Activated naive CD4-positive, alpha-beta T cell treated with anti-CD3 and anti-CD28 coated beads for 36 hours (primary cell): Measurements from ENCODE around the gene ABCC3. TPM values are rescaled to one million over a fixed set of nuclear protein-coding genes. Genes with fewer than 3 reads are reported as not detected.

Source experiments
- CTCF ChIA-PET: fragments of 350-600 bp; sonication (Branson Sonifier 250); formaldehyde crosslinking; loops from one replicate; lab custom pipeline; 2021; ENCODE audit warnings: antibody characterized with exemption; lab: Charles Lee
- DNase-seq: peaks from one replicate; pipeline ENCODE4 v3.0.0-alpha.2; 2020
- H3K27ac Mint-ChIP-seq: one replicate; pipeline ENCODE4 v1.8.0; 2021; ENCODE audit warnings: mild to moderate bottlenecking, mixed read lengths
- H3K27me3 Mint-ChIP-seq: one replicate; pipeline ENCODE4 v1.8.0; 2021; ENCODE audit warnings: low read depth, mixed read lengths
- H3K36me3 Mint-ChIP-seq: one replicate; pipeline ENCODE4 v1.8.0; 2021; ENCODE audit warnings: low read depth, mixed read lengths
- H3K4me1 Mint-ChIP-seq: one replicate; pipeline ENCODE4 v1.8.0; 2021; ENCODE audit warnings: low read depth, mixed read lengths
- H3K4me3 Mint-ChIP-seq: one replicate; pipeline ENCODE4 v1.8.0; 2021; ENCODE audit warnings: mild to moderate bottlenecking, moderate library complexity, mixed read lengths
- H3K9me3 Mint-ChIP-seq: one replicate; pipeline ENCODE4 v1.8.0; 2021; ENCODE audit warnings: mixed read lengths
- intact Hi-C: fragments of 100-400 bp; cut with micrococcal nuclease; formaldehyde crosslinking; loops from one replicate; pipeline ENCODE4 v1.15.1; 2023
- total RNA-seq, 2 experiments: library from RNA; stranded (reverse); gene quantifications; one replicate each; pipeline ENCODE4 v1.2.3, GENCODE V29; 2021

The ABCC3 gene
- total RNA-seq, 2 experiments from 2014 or later, result not detected

DNA sequence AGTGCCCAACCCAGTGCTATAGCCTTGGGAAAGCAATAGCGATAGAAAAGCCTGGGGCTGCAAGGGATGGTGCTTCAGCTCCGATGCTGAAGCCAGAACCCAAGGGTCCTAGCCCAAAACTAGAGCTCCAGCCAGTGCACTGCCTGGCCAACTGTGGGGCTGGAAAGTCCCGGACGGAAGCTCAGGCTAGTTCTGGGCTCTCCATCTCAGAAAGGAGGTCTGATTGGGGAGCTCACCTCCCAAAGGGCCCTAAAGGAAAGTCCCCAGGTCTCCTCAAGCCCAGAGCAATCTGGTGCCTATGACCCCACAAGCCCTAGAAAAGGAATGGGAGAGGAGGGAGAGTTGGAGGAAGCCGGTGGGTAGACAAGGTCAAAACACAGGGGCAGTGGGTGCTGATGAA, 2.0 kb upstream of the ABCC3 start:
- intact Hi-C loops, result no loop called here
- Mint-ChIP-seq H3K4me1 (no peaks in the 10 kb centered on the region), H3K9me3 (no peaks in the 10 kb centered on the region), H3K27ac (no peak overlapping the region), H3K4me3 (no peak overlapping the region), H3K36me3 (no peaks in the 10 kb centered on the region), H3K27me3 (peaks cover 59% of the 10 kb centered on the region)
- CTCF ChIA-PET, result interaction anchor here (0.6 to 1.4 kb wide), 6 partner anchors 58 to 167 kb away, joined by 3 to 5 read pairs (median 4); no protein-coding TSS in a partner anchor
- DNase-seq, result no peak

DNA sequence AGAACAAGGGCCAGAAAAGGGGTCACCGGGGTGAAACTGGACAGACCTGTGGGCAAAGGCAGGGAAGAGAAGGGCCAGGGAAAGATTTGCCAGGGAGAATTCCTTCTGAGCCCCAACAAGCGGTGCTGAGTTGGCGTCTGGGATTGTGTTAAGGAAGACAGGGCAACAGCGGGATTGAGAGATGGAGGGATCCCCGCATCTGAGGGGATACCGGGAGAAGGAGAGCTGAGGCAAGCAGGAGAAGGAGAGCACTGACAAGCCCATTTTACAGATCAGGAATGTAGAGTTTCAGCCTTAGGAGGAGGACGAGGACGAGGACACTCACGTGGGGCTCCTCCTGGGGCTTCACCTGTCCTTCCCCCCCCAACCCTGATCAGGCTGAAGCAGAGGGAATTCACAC, 998 bp upstream of the ABCC3 start:
- Mint-ChIP-seq H3K4me3 (no peak overlapping the region), H3K36me3 (no peaks in the 10 kb centered on the region), H3K27me3 (peaks cover 58% of the 10 kb centered on the region), H3K27ac (no peak overlapping the region), H3K9me3 (no peaks in the 10 kb centered on the region), H3K4me1 (no peaks in the 10 kb centered on the region)
- CTCF ChIA-PET, result interaction anchor here (1.0 to 1.4 kb wide), 2 partner anchors 59 to 83 kb away, joined by 3 to 4 read pairs; no protein-coding TSS in a partner anchor
- DNase-seq, result no peak
- intact Hi-C loops, result no loop called here

DNA sequence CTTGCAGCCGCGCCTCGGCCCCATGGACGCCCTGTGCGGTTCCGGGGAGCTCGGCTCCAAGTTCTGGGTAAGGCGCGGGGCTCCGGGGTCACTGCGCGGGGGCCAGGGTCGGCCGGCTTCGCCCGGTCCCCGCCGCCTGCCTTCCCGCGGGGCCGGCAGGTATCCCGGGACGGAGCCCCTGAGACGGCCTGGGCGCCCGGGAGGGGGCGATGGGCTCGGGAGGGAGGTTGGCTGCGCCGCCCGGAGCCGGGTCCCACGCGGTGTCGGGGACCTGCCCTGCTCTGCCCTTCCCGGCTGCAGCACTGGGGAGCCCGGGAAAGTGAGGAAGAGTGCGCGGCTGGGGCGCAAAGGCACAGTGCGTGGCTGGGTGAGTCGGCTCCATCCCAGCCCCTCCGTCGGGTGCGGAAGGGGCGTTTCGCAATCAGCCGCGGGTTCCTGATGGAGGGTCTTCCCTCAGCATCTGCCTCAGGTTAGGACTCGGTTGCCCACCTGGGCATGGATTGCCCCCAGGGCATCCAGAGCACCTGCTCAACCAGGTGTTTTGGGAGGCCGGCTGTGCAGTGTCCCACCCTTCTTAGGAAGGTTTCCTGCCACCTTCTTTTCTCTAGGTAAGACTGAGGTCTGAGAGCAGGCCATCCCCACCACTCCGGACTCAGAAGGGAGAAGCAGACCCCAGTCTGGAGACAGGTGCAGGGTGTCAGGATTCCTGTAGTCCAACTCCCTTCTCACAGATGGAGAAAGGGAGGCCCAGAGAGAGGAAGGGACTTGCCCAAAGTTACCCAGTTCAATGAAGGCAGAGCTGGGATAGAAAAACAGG, 442 bp downstream of the ABCC3 start:
- no peaks in the 10 kb centered on the region for H3K4me1 Mint-ChIP-seq
- H3K27me3 Mint-ChIP-seq, result peaks cover 52% of the 10 kb centered on the region
- no peaks in the 10 kb centered on the region for H3K9me3 Mint-ChIP-seq
- no peak overlapping the region for H3K27ac Mint-ChIP-seq
- H3K4me3 Mint-ChIP-seq, result no peak overlapping the region
- no peaks in the 10 kb centered on the region for H3K36me3 Mint-ChIP-seq
- CTCF ChIA-PET, result interaction anchor here (1.6 kb wide), 1 partner anchor 49 kb away, joined by 3 read pairs; no protein-coding TSS in a partner anchor
- no peak for DNase-seq
- intact Hi-C loops, result no loop called here

DNA sequence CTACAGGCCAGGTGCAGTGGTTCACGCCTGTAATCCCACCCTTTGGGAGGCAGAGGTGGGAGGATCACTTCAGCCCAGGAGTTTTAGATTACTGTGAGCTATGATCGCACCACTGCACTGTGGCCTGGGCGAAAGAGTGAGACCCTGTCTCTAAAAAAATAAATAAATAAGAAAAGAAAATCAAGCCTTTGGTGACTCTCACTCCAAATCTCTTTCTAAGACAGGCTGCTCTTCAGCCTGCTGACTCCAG, 976 bp downstream of the ABCC3 start:
- Mint-ChIP-seq H3K27me3 (peaks cover 50% of the 10 kb centered on the region), H3K4me1 (no peaks in the 10 kb centered on the region), H3K27ac (no peak overlapping the region), H3K36me3 (no peaks in the 10 kb centered on the region), H3K4me3 (no peak overlapping the region), H3K9me3 (no peaks in the 10 kb centered on the region)
- DNase-seq, result no peak
- CTCF ChIA-PET, result interaction anchor here (1.6 kb wide), 1 partner anchor 48 kb away, joined by 3 read pairs; no protein-coding TSS in a partner anchor
- intact Hi-C loops, result no loop called here

DNA sequence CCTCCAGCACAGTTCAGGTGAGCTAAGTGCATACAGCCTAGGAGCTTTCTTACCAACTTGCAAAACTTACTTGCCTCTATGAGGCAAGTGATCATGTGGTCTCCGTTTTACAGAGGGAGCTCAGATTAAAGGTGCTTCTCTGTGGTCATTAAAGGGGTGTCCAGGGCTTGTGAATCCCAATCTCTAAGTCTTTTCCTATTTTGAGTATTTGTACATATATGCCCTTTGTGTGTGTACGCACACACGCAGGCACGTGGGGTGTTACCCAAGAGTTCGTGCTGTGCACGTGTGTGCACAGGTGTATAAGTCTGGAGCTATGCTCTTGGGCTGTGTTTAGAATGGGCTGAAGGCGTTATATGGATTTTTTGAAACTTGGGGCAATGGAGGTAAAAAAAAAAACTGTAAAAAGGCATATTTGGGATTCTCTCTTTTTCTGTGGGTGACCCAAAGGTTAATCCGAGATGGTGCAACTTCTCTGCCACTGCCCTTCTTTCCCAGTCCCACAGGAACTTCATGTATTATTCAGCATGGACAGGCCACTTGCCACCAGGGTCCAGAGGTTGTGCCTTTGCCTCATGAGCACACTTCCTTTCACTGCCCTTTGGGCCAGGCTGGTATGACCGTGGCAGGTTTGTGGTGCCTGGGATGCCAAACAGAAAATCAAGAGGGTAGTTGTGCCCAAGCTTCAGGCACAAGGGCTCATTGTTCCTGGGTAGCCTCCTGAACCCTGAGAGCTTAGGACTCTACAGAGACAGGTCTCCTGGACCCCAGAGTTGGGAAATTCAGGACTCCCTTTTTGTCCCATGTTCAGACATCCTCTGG, 1.5 kb downstream of the ABCC3 start:
- H3K9me3 Mint-ChIP-seq, result no peaks in the 10 kb centered on the region
- H3K4me3 Mint-ChIP-seq, result no peak overlapping the region
- intact Hi-C loops, result no loop called here
- H3K27ac Mint-ChIP-seq, result no peak overlapping the region
- H3K4me1 Mint-ChIP-seq, result no peaks in the 10 kb centered on the region
- no peaks in the 10 kb centered on the region for H3K36me3 Mint-ChIP-seq
- CTCF ChIA-PET, result interaction anchor here (1.1 to 6.0 kb wide), 4 partner anchors 9 to 268 kb away, joined by 3 to 35 read pairs (median 3); no protein-coding TSS in a partner anchor
- DNase-seq, result no peak
- H3K27me3 Mint-ChIP-seq, result peaks cover 49% of the 10 kb centered on the region

DNA sequence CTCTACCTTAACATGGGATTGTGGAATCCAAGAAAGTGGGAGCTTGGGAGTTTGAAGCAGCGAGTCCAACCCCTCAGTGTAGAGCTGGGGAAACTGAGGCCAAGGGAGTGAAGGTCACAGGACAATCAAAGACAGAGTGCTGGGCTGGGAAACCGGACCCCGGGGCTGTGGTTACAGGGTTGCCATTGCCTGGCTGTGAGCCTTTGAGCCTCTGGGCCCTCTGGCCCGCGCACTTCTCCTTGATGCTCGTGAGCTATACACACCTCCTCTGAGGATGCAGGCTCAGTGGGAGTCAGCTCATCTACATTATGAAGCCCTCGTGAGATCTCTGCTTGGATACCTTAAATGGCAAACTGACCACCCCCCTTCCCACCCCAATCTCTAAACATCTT, 2.1 kb downstream of the ABCC3 start:
- Mint-ChIP-seq H3K27ac (no peak overlapping the region), H3K27me3 (peaks cover 46% of the 10 kb centered on the region), H3K4me3 (no peak overlapping the region), H3K4me1 (no peaks in the 10 kb centered on the region), H3K9me3 (no peaks in the 10 kb centered on the region), H3K36me3 (no peaks in the 10 kb centered on the region)
- intact Hi-C loops, result no loop called here
- DNase-seq, result no peak
- CTCF ChIA-PET, result interaction anchor here (1.1 to 6.0 kb wide), 4 partner anchors 9 to 269 kb away, joined by 3 to 35 read pairs (median 3); no protein-coding TSS in a partner anchor

DNA sequence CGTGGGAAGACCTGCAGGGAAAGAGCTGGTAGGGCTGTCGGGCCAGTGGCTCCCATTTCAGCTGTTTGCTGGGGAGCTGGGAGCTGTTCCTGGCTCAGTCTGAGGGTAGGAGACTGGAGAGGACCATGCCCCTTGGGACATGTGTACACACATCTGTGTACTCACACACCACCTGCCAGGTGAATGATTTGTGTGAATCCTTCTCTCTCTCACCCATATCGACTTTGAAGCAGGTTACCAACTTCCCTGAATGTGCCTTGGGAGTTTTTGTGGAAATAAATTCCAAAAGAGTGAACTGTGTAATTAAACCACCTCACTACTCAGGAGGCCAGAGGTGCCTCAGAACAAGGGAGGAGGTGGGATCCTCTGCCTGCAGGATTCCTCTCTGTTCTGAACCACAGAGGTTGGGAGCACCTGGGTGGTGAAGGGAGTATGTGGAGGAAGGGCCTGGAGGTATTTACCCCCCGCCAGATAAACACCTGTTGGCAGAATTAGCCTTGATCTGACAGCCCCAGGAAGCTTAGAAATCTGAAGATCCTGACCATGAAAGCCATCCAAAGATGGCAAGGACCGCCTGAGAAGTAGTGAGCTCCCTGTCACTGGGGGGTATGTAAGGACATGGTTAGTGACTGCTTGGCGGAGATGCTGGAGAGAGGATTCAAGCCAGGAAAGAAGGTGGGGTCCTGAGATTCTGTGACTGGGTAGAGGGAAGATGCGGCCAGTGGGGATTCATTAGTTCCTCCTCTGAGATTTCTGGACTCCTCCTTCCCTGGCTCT, 3.3 kb downstream of the ABCC3 start:
- Mint-ChIP-seq H3K9me3 (no peaks in the 10 kb centered on the region), H3K27me3 (peaks cover 40% of the 10 kb centered on the region), H3K4me3 (no peak overlapping the region), H3K4me1 (no peaks in the 10 kb centered on the region), H3K36me3 (no peaks in the 10 kb centered on the region), H3K27ac (no peak overlapping the region)
- intact Hi-C loops, result no loop called here
- DNase-seq, result no peak
- CTCF ChIA-PET, result interaction anchor here (1.1 to 6.0 kb wide), 3 partner anchors 8 to 20 kb away, joined by 3 to 35 read pairs (median 12); no protein-coding TSS in a partner anchor

DNA sequence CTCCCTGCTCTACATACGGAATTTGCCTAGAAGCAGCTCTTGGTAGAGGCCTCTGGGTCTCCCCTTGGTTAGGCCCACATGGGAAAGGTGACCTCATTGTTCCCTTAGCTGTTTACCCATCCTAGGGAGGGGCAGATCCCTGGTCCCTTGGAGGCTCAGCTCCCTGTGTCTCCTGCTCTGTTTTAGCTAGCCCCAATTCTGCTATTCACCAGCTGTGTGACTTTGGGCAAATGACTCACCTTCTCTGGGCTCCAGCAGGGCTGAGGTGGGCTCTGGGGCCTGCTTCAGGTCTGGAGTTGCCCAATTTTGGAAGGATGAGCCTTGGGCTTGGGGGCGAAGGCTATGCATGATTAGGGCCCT, 3.9 kb downstream of the ABCC3 start:
- Mint-ChIP-seq H3K4me1 (no peaks in the 10 kb centered on the region), H3K9me3 (no peaks in the 10 kb centered on the region), H3K27ac (no peak overlapping the region), H3K4me3 (no peak overlapping the region), H3K27me3 (peaks cover 34% of the 10 kb centered on the region), H3K36me3 (no peaks in the 10 kb centered on the region)
- intact Hi-C loops, result no loop called here
- no peak for DNase-seq
- CTCF ChIA-PET, result interaction anchor here (2.9 to 6.0 kb wide), 2 partner anchors 8 to 11 kb away, joined by 12 to 35 read pairs; no protein-coding TSS in a partner anchor

DNA sequence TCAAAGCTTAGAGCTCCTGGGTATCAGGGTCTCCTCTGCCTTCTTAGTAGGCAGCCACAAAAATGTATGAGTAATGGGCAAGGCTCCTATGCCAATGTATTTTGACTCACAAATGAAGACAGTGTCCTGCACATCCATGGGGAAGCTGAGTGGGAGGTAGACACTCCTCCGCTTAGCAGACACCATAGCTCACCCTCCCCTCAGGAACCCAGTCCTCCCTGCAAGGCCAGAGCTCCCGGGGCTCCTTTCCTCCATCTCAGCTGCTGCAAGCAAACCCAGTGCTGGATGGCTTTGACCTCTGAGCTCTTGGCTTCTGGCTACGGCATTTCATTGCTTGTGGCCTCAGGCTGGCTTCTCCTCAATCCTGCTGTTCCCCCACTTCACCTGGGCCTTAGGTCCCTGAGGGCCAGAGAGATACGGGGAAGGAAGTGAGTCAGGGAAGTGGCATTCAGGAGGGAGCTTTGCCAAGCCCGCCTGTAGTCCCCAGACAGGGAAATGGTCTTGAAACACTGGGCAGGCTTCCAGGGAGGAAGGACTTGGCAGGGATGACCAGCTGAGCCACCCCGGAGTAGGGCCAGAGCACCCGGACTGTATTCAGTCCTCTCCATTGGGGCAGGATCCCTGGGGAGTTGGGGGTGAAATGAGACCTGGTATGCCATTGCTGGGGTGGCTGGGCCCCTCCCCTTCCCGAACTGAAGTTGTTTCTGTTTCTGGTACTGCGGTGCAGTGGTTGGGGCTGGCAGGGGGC, 4.5 kb downstream of the ABCC3 start:
- CTCF ChIA-PET, result interaction anchor here (2.9 to 6.0 kb wide), 2 partner anchors 9 to 12 kb away, joined by 12 to 35 read pairs; no protein-coding TSS in a partner anchor
- no peak overlapping the region for H3K27ac Mint-ChIP-seq
- no peaks in the 10 kb centered on the region for H3K9me3 Mint-ChIP-seq
- H3K4me1 Mint-ChIP-seq, result no peaks in the 10 kb centered on the region
- H3K27me3 Mint-ChIP-seq, result peaks cover 29% of the 10 kb centered on the region
- no peak for DNase-seq
- H3K4me3 Mint-ChIP-seq, result no peak overlapping the region
- no peaks in the 10 kb centered on the region for H3K36me3 Mint-ChIP-seq
- intact Hi-C loops, result no loop called here

DNA sequence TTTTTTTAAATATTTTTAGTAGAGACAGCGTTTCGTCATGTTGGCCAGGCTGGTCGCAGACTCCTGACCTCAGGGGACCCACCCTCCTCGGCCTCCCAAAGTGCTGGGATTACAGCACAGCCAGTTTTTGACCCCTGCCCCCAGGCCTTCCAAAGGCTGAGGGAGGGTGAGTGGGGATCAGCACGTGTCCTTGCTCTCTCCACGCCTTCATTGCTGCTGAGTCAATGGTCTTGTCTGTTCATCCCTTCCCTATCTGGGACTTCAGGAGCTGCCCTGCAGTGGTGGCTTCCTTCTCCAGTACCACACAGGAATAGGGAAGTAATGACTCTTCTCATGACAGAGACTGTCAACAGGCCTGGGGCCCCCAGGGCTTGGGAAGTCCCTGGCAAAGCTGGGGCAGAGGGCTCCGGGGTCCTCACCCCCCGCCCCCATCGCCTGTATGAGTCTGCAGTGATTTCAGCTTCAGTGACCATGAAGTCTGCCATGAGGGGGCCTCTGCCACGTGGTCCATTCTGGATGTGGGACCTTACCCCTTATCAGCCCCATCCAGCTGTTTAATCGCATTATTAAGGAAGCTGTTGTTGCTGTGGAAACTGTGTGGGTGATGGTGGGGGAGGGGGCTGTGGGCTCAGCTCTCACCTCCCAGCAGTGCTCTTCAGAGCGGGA, 6.1 kb downstream of the ABCC3 start:
- H3K36me3 Mint-ChIP-seq, result no peaks in the 10 kb centered on the region
- H3K9me3 Mint-ChIP-seq, result no peaks in the 10 kb centered on the region
- CTCF ChIA-PET, result interaction anchor here (2.9 to 6.0 kb wide), 2 partner anchors 11 to 13 kb away, joined by 12 to 35 read pairs; no protein-coding TSS in a partner anchor
- intact Hi-C loops, result no loop called here
- H3K27ac Mint-ChIP-seq, result no peak overlapping the region
- H3K4me3 Mint-ChIP-seq, result no peak overlapping the region
- no peak for DNase-seq
- H3K4me1 Mint-ChIP-seq, result no peaks in the 10 kb centered on the region
- peaks cover 20% of the 10 kb centered on the region for H3K27me3 Mint-ChIP-seq

DNA sequence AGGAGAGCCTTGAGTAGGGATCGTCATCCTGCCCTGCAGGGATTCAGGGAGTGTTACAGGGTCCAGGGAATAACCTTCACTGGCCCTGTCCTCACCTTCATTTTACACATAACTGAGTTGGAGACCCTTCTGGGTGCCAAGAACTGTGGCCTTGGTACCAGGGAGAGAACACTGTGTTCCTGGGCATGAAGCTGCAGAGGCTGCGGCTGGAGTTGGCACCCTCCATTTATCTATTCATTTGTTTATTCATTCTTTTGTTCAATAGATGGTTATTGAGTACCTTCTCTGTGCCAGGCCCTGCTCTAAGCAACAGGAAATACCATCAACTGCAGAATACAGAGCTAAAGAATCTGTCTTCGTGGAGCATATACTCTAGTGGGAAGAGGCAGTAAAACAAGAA, 6.7 kb downstream of the ABCC3 start:
- Mint-ChIP-seq H3K27ac (no peak overlapping the region), H3K4me1 (no peaks in the 10 kb centered on the region), H3K4me3 (no peak overlapping the region), H3K9me3 (no peaks in the 10 kb centered on the region), H3K27me3 (peaks cover 15% of the 10 kb centered on the region), H3K36me3 (no peaks in the 10 kb centered on the region)
- CTCF ChIA-PET, result interaction anchor here (6.0 kb wide), 1 partner anchor 14 kb away, joined by 35 read pairs; no protein-coding TSS in a partner anchor
- intact Hi-C loops, result no loop called here
- DNase-seq, result no peak
